Chondrocyte (in vitro differentiated cells): ENCODE data around the gene KLF11. TPM values are rescaled to one million over a fixed set of nuclear protein-coding genes. Genes with fewer than 3 reads are reported as not detected.

Experiments
- DNase-seq: peaks from one replicate; pipeline ENCODE4 v3.0.0; 2021; ENCODE audit warnings: mixed read lengths, low spot score
- H3K27ac Mint-ChIP-seq: one replicate; pipeline ENCODE4 v1.8.0; 2021; ENCODE audit warnings: mild to moderate bottlenecking, moderate library complexity, mixed read lengths; ENCODE audit not compliant: unreplicated experiment
- H3K27me3 Mint-ChIP-seq: 2 replicates; pipeline ENCODE4 v1.8.0; 2021; ENCODE audit warnings: low read depth, mixed read lengths
- H3K36me3 Mint-ChIP-seq: 2 replicates; pipeline ENCODE4 v1.8.0; 2021; ENCODE audit warnings: low read depth, mixed read lengths
- H3K4me1 Mint-ChIP-seq: 2 replicates; pipeline ENCODE4 v1.8.0; 2021; ENCODE audit warnings: low read depth, mild to moderate bottlenecking, mixed read lengths
- H3K4me3 Mint-ChIP-seq: one replicate; pipeline ENCODE4 v1.8.0; 2021; ENCODE audit warnings: mild to moderate bottlenecking, moderate library complexity, mixed read lengths; ENCODE audit not compliant: unreplicated experiment
- H3K9me3 Mint-ChIP-seq: 2 replicates; pipeline ENCODE4 v1.8.0; 2021; ENCODE audit warnings: low read depth, mixed read lengths
- total RNA-seq: library from RNA; stranded (reverse); gene quantifications from 3 replicates; pipeline ENCODE4 v1.2.1, GENCODE V29; 2021
- TF ChIP-seq, protein P1 (sequence below): fragments of 200-600 bp; sonication (generic); IDR thresholded peaks from 2 replicates; pipeline ENCODE4 v1.5.0; 2021; ENCODE audit warnings: antibody characterized with exemption, mild to moderate bottlenecking, moderate library complexity

KLF11 gene
- total RNA-seq, 1 donor from 2014 or later: 15.2 TPM

DNA sequence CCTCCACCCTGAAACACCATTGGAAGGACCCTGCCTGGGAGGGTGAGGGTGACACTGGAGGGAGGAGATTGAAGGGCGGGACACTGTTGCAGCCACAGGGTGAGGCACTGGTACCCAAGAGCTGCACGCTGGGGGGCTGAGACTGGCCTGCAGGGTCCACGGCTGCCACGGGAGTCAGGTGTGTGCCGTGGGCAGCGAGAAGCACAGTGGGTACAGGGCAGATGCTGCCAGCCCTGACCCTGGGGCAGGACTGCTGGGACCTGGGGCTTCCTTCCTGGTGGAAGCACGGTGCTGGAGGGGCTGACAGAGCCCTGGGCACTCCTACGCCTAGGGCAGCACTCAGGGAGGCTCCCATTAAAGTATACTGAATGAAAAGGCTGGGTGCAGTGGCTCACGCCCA, 20.2 kb downstream of the KLF11 start:
- Mint-ChIP-seq H3K9me3 (peaks cover 10% of the 10 kb centered on the region), H3K36me3 (peaks cover 6% of the 10 kb centered on the region), H3K4me3 (no peak overlapping the region), H3K27ac (no peak overlapping the region), H3K27me3 (no peaks in the 10 kb centered on the region), H3K4me1 (no peaks in the 10 kb centered on the region)
- no peak for DNase-seq
- TF ChIP-seq, protein P1, sequence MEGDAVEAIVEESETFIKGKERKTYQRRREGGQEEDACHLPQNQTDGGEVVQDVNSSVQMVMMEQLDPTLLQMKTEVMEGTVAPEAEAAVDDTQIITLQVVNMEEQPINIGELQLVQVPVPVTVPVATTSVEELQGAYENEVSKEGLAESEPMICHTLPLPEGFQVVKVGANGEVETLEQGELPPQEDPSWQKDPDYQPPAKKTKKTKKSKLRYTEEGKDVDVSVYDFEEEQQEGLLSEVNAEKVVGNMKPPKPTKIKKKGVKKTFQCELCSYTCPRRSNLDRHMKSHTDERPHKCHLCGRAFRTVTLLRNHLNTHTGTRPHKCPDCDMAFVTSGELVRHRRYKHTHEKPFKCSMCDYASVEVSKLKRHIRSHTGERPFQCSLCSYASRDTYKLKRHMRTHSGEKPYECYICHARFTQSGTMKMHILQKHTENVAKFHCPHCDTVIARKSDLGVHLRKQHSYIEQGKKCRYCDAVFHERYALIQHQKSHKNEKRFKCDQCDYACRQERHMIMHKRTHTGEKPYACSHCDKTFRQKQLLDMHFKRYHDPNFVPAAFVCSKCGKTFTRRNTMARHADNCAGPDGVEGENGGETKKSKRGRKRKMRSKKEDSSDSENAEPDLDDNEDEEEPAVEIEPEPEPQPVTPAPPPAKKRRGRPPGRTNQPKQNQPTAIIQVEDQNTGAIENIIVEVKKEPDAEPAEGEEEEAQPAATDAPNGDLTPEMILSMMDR: no peak

DNA sequence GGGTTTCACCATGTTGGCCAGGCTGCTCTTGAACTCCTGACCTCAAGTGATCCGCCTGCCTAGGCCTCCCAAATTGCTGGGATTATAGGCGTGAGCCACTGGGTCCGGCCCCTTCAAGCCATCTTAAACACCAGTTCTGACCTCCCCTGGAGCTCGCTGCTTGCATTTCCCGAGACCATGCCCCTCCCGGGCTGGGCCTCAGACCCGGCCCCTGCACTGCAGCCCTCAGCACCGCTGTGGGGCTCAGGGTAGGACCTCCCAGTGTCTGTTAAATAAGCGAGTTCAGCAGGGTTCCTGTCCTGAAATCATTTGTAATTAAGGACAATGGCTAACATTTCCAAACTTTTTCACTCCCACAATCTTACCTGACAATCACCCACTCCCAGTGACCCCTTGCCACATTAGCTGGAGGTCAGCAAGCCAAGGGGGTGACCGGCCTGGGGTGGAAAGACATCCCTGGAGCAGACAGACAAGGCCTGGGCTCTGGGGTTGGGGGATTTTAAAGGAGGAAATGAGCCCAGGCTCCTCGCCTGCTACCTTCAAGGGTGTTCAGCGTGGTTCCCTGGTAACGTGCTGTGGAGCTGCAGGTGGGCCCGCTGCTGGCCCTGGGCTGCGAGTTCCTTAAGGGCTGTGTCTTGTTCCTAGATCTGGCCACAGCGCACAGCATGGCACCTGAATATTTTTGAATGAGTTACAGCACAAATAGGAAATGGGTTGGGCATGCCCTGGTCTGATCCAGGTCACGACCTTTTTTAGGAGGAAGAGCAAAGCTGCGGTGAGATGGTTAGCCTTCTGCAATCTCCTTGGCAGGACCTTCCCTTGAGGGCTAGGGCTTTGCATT, 21.8 kb downstream of the KLF11 start:
- no peaks in the 10 kb centered on the region for H3K27me3 Mint-ChIP-seq
- H3K4me1 Mint-ChIP-seq: no peaks in the 10 kb centered on the region
- TF ChIP-seq, protein P1: no peak
- H3K27ac Mint-ChIP-seq: no peak overlapping the region
- H3K36me3 Mint-ChIP-seq: peaks cover 6% of the 10 kb centered on the region
- peak; percentile 46 for DNase-seq
- H3K9me3 Mint-ChIP-seq: peaks cover 10% of the 10 kb centered on the region
- H3K4me3 Mint-ChIP-seq: no peak overlapping the region

DNA sequence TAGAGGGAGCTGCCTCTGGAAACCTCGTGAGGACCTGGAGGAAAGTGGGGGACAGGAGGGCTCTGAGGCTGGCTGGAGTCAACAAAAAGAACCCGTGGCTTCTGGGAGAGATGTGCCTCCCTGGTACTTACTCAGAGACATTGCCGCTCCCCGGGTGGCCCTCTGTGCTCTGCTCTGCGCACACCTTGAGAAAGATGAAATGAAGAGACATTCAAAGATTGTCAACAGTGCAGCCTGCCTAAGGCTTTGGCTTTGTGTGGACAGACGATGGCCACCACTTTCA, 22.4 kb downstream of the KLF11 start:
- no peak overlapping the region for H3K4me3 Mint-ChIP-seq
- H3K27ac Mint-ChIP-seq: no peak overlapping the region
- H3K27me3 Mint-ChIP-seq: no peaks in the 10 kb centered on the region
- H3K36me3 Mint-ChIP-seq: peaks cover 6% of the 10 kb centered on the region
- H3K4me1 Mint-ChIP-seq: no peaks in the 10 kb centered on the region
- TF ChIP-seq, protein P1: no peak
- DNase-seq: no peak
- peaks cover 10% of the 10 kb centered on the region for H3K9me3 Mint-ChIP-seq

DNA sequence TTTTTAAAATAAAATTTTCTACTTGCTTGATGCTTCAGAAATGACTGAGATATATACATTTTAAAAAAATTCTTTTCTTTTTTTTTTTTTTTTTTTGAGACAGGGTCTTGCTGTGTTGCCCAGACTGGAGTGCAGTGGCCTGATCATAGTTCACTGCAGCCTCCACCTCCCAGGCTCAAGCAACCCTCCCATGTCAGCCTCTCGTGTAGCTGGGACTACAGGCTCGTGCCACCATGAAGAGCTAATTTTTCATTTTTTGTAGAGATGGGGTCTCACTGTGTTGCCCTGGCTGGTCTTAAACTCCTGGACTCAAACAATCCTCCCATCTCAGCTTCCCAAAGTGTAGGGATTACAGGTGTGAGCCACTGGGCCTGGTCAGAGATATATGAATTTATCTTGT, 24.0 kb downstream of the KLF11 start:
- peaks cover 6% of the 10 kb centered on the region for H3K36me3 Mint-ChIP-seq
- peaks cover under 1% of the 10 kb centered on the region for H3K4me1 Mint-ChIP-seq
- no peak overlapping the region for H3K27ac Mint-ChIP-seq
- H3K4me3 Mint-ChIP-seq: no peak overlapping the region
- peaks cover 10% of the 10 kb centered on the region for H3K9me3 Mint-ChIP-seq
- no peaks in the 10 kb centered on the region for H3K27me3 Mint-ChIP-seq
- TF ChIP-seq, protein P1: no peak
- DNase-seq: no peak

DNA sequence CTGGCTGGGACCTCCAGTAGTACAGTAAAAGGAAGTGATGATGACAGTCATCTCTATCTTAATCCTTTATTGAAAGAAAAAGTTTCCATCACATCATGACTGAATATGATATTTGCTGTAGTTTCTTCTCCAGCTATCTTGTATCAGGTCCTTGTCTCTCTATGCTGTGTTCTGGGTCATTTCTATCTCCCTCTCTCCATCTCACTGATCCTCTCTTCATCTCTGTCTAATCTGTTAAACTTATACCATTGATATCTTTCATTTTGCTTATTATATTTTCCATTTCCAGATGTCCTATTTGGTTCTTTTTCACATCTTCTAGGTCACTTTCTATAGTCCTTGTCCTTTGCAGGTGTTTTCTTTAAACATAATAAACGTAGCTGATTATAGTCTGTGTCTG, 24.5 kb downstream of the KLF11 start:
- Mint-ChIP-seq H3K4me1 (peaks cover 5% of the 10 kb centered on the region), H3K27ac (no peak overlapping the region), H3K4me3 (no peak overlapping the region), H3K27me3 (no peaks in the 10 kb centered on the region), H3K9me3 (peaks cover 10% of the 10 kb centered on the region), H3K36me3 (peaks cover 6% of the 10 kb centered on the region)
- TF ChIP-seq, protein P1: no peak
- DNase-seq: no peak
